K562 (cell line): Measurements from ENCODE around the gene LRPAP1. TPM values are rescaled to one million over a fixed set of nuclear protein-coding genes. Genes with fewer than 3 reads are reported as not detected.

Experiments
- ATAC-seq: fragments of 200-7000 bp; cut with Tn5 transposase; 3 replicates; pipeline ENCODE4 v1.9.1; 2020; ENCODE audit warnings: moderate library complexity
- BruUV-seq: library from RNA; stranded (reverse); fragments of 400-500 nt; replicated peaks from 2 replicates; lab custom pipeline; 2021; lab: Mats Ljungman, UMichigan
- CTCF ChIA-PET: fragments of 300-600 bp; formaldehyde crosslinking; extraction: SDS; loops from one replicate; lab custom pipeline; 2021; ENCODE audit warnings: low intra/inter-chr PET ratio; lab: Yijun Ruan, JAX
- POLR2A ChIA-PET: fragments of 300-600, 350-650 bp; sonication (Branson Sonifier 250); formaldehyde crosslinking; extraction: SDS; loops from one replicate; lab custom pipeline; 2021; ENCODE audit warnings: antibody characterized with exemption, inconsistent platforms; lab: Yijun Ruan, JAX
- DNase-seq, 4 experiments: peaks; one replicate each; pipeline versions ENCODE4 v3.0.0 to v3.0.0-alpha.2; 2011 to 2018; ENCODE audit warnings: low spot score in 3 of 4, mixed read lengths in 3 of 4; ENCODE audit errors: extremely low read depth in 1 of 4
- FAIRE-seq: peaks from 2 replicates; lab custom pipeline; 2011; peaks lifted over from hg19 to GRCh38; lab: Jason Lieb, UNC
- H2AFZ ChIP-seq: 2 replicates; pipeline ENCODE4 v1.6.0; 2011; ENCODE audit warnings: low read depth, low read length, control low read depth, inconsistent platforms
- H3K27ac ChIP-seq: fragments of 200-600 bp; 3 replicates; pipeline ENCODE4 v1.8.0; 2011; ENCODE audit warnings: low read depth, mild to moderate bottlenecking, control low read depth, inconsistent platforms, low read length, moderate library complexity, mixed read lengths; ENCODE audit errors: extremely low read depth
- H3K27me3 ChIP-seq, 2 experiments: fragments of 300-600 bp in 1 of 2; 2 replicates in 1 of 2; 3 replicates in 1 of 2; pipeline versions ENCODE4 v1.6.0 to v1.8.0; 2011; ENCODE audit warnings: inconsistent platforms in 2 of 2, low read length in 2 of 2, mild to moderate bottlenecking in 1 of 2, mixed read lengths in 1 of 2, moderate library complexity in 1 of 2; ENCODE audit not compliant: control insufficient read depth in 2 of 2, insufficient read depth in 2 of 2
- H3K36me3 ChIP-seq: fragments of 300-600 bp; 3 replicates; pipeline ENCODE4 v1.8.0; 2011; ENCODE audit warnings: mild to moderate bottlenecking, low read length, inconsistent platforms; ENCODE audit not compliant: control insufficient read depth, insufficient read depth
- H3K4me1 ChIP-seq, 2 experiments: fragments of 200-600 bp in 1 of 2; replicated peaks in 1 of 2; 2 replicates in 1 of 2; 3 replicates in 1 of 2; pipeline versions ENCODE4 v1.5.1 to v1.8.0; 2011; ENCODE audit warnings: inconsistent platforms in 2 of 2, low read length in 2 of 2, mild to moderate bottlenecking in 1 of 2, mixed read lengths in 1 of 2, moderate library complexity in 1 of 2; ENCODE audit not compliant: control insufficient read depth in 2 of 2, insufficient read depth in 2 of 2
- H3K4me2 ChIP-seq: 2 replicates; pipeline ENCODE4 v1.6.1; 2011; ENCODE audit warnings: low read length, control low read depth, inconsistent platforms, mixed read lengths; ENCODE audit not compliant: insufficient read depth
- H3K4me3 ChIP-seq: fragments of 200-600 bp; sonication (generic), shearing (Covaris generic); 2 replicates; pipeline ENCODE4 v1.5.1; 2016; ENCODE audit warnings: control low read depth, inconsistent platforms
- H3K79me2 ChIP-seq: fragments of 200-600 bp; 3 replicates; pipeline ENCODE4 v1.8.0; 2011; ENCODE audit warnings: low read length, inconsistent platforms; ENCODE audit not compliant: control insufficient read depth, insufficient read depth
- H3K9ac ChIP-seq, 2 experiments: 2 replicates each; pipeline versions ENCODE4 v1.6.0 to v1.6.1; 2011; ENCODE audit warnings: low read depth in 2 of 2, low read length in 2 of 2, control low read depth in 1 of 2, inconsistent platforms in 1 of 2, mild to moderate bottlenecking in 1 of 2, mixed read lengths in 1 of 2; ENCODE audit not compliant: insufficient read depth in 1 of 2
- H3K9me1 ChIP-seq: one replicate; pipeline ENCODE4 v1.6.0; 2011; ENCODE audit warnings: inconsistent platforms, mild to moderate bottlenecking, low read length, moderate library complexity; ENCODE audit not compliant: control insufficient read depth, insufficient read depth
- H3K9me3 ChIP-seq: replicated peaks from 2 replicates; pipeline ENCODE4 v1.5.1; 2011; ENCODE audit warnings: low read depth, low read length, inconsistent platforms; ENCODE audit not compliant: control insufficient read depth, insufficient read depth
- H4K20me1 ChIP-seq: replicated peaks from 2 replicates; pipeline ENCODE4 v1.6.1; 2011; ENCODE audit warnings: low read length, inconsistent platforms, mixed read lengths; ENCODE audit not compliant: control insufficient read depth, insufficient read depth
- MBD2 ChIP-seq: sonication (generic); IDR thresholded peaks from 2 replicates; pipeline ENCODE4 v1.6.1; 2016; ENCODE audit warnings: low read depth, borderline replicate concordance
- MYBL2 ChIP-seq, 2 experiments: fragments of 450-650 bp in 1 of 2; sonication (generic) in 1 of 2; formaldehyde crosslinking in 1 of 2; IDR thresholded peaks; 2 replicates each; pipeline versions ENCODE4 v1.6.1 to v1.8.1; 2017 to 2022; ENCODE audit warnings: borderline replicate concordance in 1 of 2, inconsistent platforms in 1 of 2, low read depth in 1 of 2, mild to moderate bottlenecking in 1 of 2, missing genetic modification reagents in 1 of 2, moderate library complexity in 1 of 2
- SAFB ChIP-seq: fragments of 200-400 bp; formaldehyde crosslinking; IDR thresholded peaks from 2 replicates; pipeline ENCODE4 v1.6.1; 2017; ENCODE audit warnings: low read depth, low read length, borderline replicate concordance
- SETDB1 ChIP-seq: IDR thresholded peaks from one replicate; pipeline ENCODE4 v1.6.1; 2012; ENCODE audit warnings: low read length, control low read depth, inconsistent platforms
- WHSC1 ChIP-seq: IDR thresholded peaks from one replicate; pipeline ENCODE4 v1.6.1; 2012; ENCODE audit warnings: low read length, control low read depth, inconsistent platforms
- WGBS: fragments of 100-300 bp; shearing (Covaris generic); methylation state at CpG from one replicate; pipeline ENCODE4 v1.1.6; 2016; ENCODE audit warnings: low coverage, mixed read lengths; ENCODE audit not compliant: insufficient coverage; ENCODE audit errors: missing lambda C conversion rate; 5-methylcytosine and 5-hydroxymethylcytosine counted together
- in situ Hi-C: fragments of 300-500 bp; cut with MboI; formaldehyde crosslinking; loops from 4 replicates; pipeline ENCODE4 v1.15.0; 2018; ENCODE audit warnings: inconsistent platforms, mixed read lengths
- intact Hi-C: fragments of 100-400 bp; cut with micrococcal nuclease; formaldehyde crosslinking; loops from 2 replicates; pipeline ENCODE4 v1.14.2; 2022
- polyA plus RNA-seq, 8 experiments: library from polyadenylated mRNA; depleted of rRNA in 4 of 8; stranded (reverse) in 5 of 8; unstranded in 3 of 8; fragments of >200 nt; fragmentation: Nextera tagmentation in 2 of 8; fragmentation: Illumina TruSeq in 1 of 8; extraction: Ambion mirVana in 2 of 8; extraction: Trizol in 1 of 8; gene quantifications; 2 replicates each; pipeline versions ENCODE4 v1.2.1 to v1.2.3, GENCODE V29; 2011 to 2014; ENCODE audit warnings: inconsistent platforms in 1 of 8, missing spikeins in 1 of 8
- total RNA-seq, 7 experiments: library from RNA; depleted of rRNA in 6 of 7; stranded (reverse); fragments of >200 nt in 6 of 7; fragmentation: Illumina TruSeq in 2 of 7; extraction: Trizol in 2 of 7; gene quantifications; 2 replicates each; pipeline versions ENCODE4 v1.2.1 to v1.2.3, GENCODE V29; 2011 to 2021; ENCODE audit warnings: low replicate concordance in 1 of 7
- TF ChIP-seq, protein P1 (sequence below): sonication (generic); formaldehyde crosslinking; IDR thresholded peaks from 2 replicates; pipeline ENCODE4 v1.8.1; 2022; ENCODE audit warnings: missing genetic modification reagents
- TF ChIP-seq, protein P2 (sequence below): sonication (generic); formaldehyde crosslinking; IDR thresholded peaks from 2 replicates; pipeline ENCODE4 v1.8.0; 2023; ENCODE audit warnings: mild to moderate bottlenecking, missing genetic modification reagents

LRPAP1 gene
- total and polyA plus RNA-seq, 9 of the 15 experiments (the other 6 are each of a cell fraction or from before 2014, with no cell fraction given): 1.1 to 75.5 (median 41.8) TPM

DNA sequence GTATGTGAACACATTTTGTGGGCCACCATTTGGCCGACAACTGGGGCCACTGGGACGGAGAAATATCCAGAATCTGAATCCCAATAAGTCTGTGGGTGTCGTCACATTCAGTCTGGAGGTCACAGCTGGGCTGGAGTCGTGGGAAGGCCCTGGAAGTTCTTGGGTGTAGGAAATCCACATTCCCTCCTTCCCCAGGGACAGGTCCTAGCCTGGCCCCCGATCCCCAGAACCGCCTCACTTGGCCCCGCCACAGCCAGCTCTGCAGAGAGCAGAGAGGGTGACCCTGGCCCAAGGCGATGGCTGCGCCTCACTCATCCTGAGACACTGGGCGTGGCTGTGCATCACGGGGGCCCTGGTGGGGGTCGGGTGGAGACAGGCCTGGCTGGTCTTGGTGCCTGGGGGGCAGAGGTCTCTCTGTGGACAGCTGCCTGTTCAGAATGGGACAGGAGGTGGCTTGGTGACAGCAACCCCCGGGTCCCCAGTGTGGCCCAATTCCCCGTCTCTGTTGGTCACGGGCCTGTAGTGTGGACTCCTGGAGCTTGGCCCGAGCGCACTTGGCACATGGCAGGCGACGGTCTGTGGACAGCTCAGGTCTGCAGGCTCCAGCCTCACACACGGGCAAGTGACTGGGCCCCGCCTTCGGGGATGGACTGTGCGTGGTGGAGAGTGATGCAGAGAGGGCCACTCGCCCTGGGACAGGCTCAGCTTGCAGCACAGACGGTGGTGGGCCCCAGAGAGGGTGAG is 52.7 kb downstream of the LRPAP1 start:
- Histone ChIP-seq H3K9me3 (no peaks in the 10 kb centered on the region), H3K4me2 (no peak overlapping the region), H3K4me3 (no peak overlapping the region), H3K27me3 (peaks cover 26 to 76% of the 10 kb centered on the region in 2 experiments; a peak in 4 of 5 replicates), H2AFZ (no peak overlapping the region), H3K27ac (no peak overlapping the region), H4K20me1 (peaks cover 4% of the 10 kb centered on the region; the same call in 1 of the 2 replicates), H3K9ac (no peak overlapping the region), H3K9me1 (no peaks in the 10 kb centered on the region), H3K36me3 (no peaks in the 10 kb centered on the region), H3K4me1 (peaks cover 0 to 41% of the 10 kb centered on the region in 2 experiments; a peak in 2 of 5 replicates), H3K79me2 (no peaks in the 10 kb centered on the region)
- intact Hi-C loops (loop anchor here (1.0 kb wide), 1 partner anchor 401 kb away; no protein-coding TSS in a partner anchor), in situ Hi-C loops (no loop called here)
- no TSS peak for BruUV-seq
- FAIRE-seq: no peak
- ATAC-seq: no peak
- no peak for TF ChIP-seq SAFB
- no peak for TF ChIP-seq MBD2
- TF ChIP-seq, protein P1, sequence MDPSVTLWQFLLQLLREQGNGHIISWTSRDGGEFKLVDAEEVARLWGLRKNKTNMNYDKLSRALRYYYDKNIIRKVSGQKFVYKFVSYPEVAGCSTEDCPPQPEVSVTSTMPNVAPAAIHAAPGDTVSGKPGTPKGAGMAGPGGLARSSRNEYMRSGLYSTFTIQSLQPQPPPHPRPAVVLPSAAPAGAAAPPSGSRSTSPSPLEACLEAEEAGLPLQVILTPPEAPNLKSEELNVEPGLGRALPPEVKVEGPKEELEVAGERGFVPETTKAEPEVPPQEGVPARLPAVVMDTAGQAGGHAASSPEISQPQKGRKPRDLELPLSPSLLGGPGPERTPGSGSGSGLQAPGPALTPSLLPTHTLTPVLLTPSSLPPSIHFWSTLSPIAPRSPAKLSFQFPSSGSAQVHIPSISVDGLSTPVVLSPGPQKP (CRISPR knock-in tag): no peak
- no peak for TF ChIP-seq SETDB1
- TF ChIP-seq MYBL2 (IDR thresholded peaks at IDR 0.05; ENCODE audit: low read depth): no peak
- no peak for TF ChIP-seq MYBL2 (CRISPR knock-in tag; IDR thresholded peaks at IDR 0.05; ENCODE audit: borderline replicate concordance)
- no peak for TF ChIP-seq WHSC1
- TF ChIP-seq, protein P2, sequence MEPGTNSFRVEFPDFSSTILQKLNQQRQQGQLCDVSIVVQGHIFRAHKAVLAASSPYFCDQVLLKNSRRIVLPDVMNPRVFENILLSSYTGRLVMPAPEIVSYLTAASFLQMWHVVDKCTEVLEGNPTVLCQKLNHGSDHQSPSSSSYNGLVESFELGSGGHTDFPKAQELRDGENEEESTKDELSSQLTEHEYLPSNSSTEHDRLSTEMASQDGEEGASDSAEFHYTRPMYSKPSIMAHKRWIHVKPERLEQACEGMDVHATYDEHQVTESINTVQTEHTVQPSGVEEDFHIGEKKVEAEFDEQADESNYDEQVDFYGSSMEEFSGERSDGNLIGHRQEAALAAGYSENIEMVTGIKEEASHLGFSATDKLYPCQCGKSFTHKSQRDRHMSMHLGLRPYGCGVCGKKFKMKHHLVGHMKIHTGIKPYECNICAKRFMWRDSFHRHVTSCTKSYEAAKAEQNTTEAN (CRISPR knock-in tag): no peak
- CTCF ChIA-PET: interaction anchor here (0.6 to 1.5 kb wide), 3 partner anchors 11 to 373 kb away, joined by 4 read pairs; no protein-coding TSS in a partner anchor
- WGBS: 4% methylated on average over 25 of the region's 25 CpGs
- DNase-seq: no peak
- POLR2A ChIA-PET: interaction anchor here (0.9 kb wide), 1 partner anchor 463 kb away, joined by 3 read pairs; no protein-coding TSS in a partner anchor
